B cell (primary cell): Measurements from ENCODE around the gene GDAP1L1. TPM values are rescaled to one million over a fixed set of nuclear protein-coding genes. Genes with fewer than 3 reads are reported as not detected.

Experiments
- ATAC-seq: fragments of 200-7000 bp; cut with Tn5 transposase; one replicate; pipeline ENCODE4 v1.10.0; 2021; ENCODE audit warnings: low read depth, mild to moderate bottlenecking, moderate number of reproducible peaks, moderate library complexity
- CTCF ChIA-PET: fragments of 350-600 bp; sonication (Branson Sonifier 250); formaldehyde crosslinking; loops from one replicate; lab custom pipeline; 2021; ENCODE audit warnings: antibody characterized with exemption, inconsistent platforms; lab: Charles Lee
- POLR2A ChIA-PET: fragments of 350-600 bp; sonication (Branson Sonifier 250); formaldehyde crosslinking; loops from one replicate; lab custom pipeline; 2021; ENCODE audit warnings: antibody characterized with exemption; lab: Charles Lee
- DNase-seq: peaks from one replicate; pipeline ENCODE4 v3.0.0; 2013
- H2AFZ ChIP-seq: 2 replicates; pipeline ENCODE4 v1.6.1; 2012; ENCODE audit warnings: mild to moderate bottlenecking, low read depth, low read length; ENCODE audit not compliant: insufficient read depth, poor library complexity, severe bottlenecking
- H3K27ac ChIP-seq, 2 donors: 1 replicate in 1 of 2; 2 replicates in 1 of 2; pipeline ENCODE4 v1.5.1; 2012 to 2013; ENCODE audit warnings: low read length in 2 of 2, mild to moderate bottlenecking in 2 of 2, moderate library complexity in 1 of 2
- H3K27me3 ChIP-seq, 4 experiments: fragments of 200-600 bp in 1 of 4; sonication (generic) in 1 of 4; replicated peaks in 1 of 4; 1 replicate in 2 of 4; 2 replicates in 2 of 4; pipeline versions ENCODE4 v1.6.1 to v1.7.0; 2013 to 2016; ENCODE audit warnings: low read length in 3 of 4, mild to moderate bottlenecking in 2 of 4, mixed read lengths in 1 of 4, moderate library complexity in 1 of 4; ENCODE audit not compliant: insufficient read depth in 4 of 4, control insufficient read depth in 3 of 4; ENCODE audit errors: control extremely low read depth in 1 of 4
- H3K36me3 ChIP-seq, 2 experiments: replicated peaks in 1 of 2; 1 replicate in 1 of 2; 2 replicates in 1 of 2; pipeline versions ENCODE4 v1.6.1 to v1.7.1; 2013; ENCODE audit warnings: low read length in 1 of 2; ENCODE audit not compliant: insufficient read depth in 2 of 2, control insufficient read depth in 1 of 2; ENCODE audit errors: control extremely low read depth in 1 of 2, extremely low read depth in 1 of 2
- H3K4me1 ChIP-seq, 2 donors: fragments of 200-600 bp in 1 of 2; sonication (generic) in 1 of 2; 1 replicate in 1 of 2; 2 replicates in 1 of 2; pipeline versions ENCODE4 v1.5.1 to v1.6.1; 2013 to 2017; ENCODE audit warnings: low read length in 2 of 2; ENCODE audit not compliant: control insufficient read depth in 2 of 2, insufficient read depth in 2 of 2
- H3K4me2 ChIP-seq: replicated peaks from 2 replicates; pipeline ENCODE3; 2012; ENCODE audit warnings: mild to moderate bottlenecking, low read depth, low read length; ENCODE audit not compliant: poor library complexity, severe bottlenecking
- H3K4me3 ChIP-seq, 5 experiments: fragments of 200-600 bp in 1 of 5; sonication (generic) in 1 of 5; 1 replicate in 3 of 5; 2 replicates in 2 of 5; pipeline versions ENCODE4 v1.5.1 to v1.7.0; 2011 to 2016; ENCODE audit warnings: low read length in 4 of 5, mild to moderate bottlenecking in 4 of 5, low read depth in 2 of 5, control low read depth in 1 of 5, moderate library complexity in 1 of 5; ENCODE audit not compliant: insufficient read depth in 1 of 5; ENCODE audit errors: control extremely low read depth in 1 of 5, extremely low read depth in 1 of 5
- H3K79me2 ChIP-seq: fragments of 200-600 bp; sonication (generic); one replicate; pipeline ENCODE4 v1.6.0; 2016; ENCODE audit warnings: low read length; ENCODE audit not compliant: control insufficient read depth, insufficient read depth
- H3K9ac ChIP-seq: fragments of 200-600 bp; sonication (generic); 2 replicates; pipeline ENCODE4 v1.6.1; 2017; ENCODE audit warnings: mild to moderate bottlenecking, low read length, moderate library complexity
- H3K9me3 ChIP-seq, 3 donors: one replicate each; pipeline versions ENCODE4 v1.6.1 to v1.7.1; 2013; ENCODE audit warnings: low read length in 2 of 3; ENCODE audit not compliant: control insufficient read depth in 2 of 3, insufficient read depth in 1 of 3; ENCODE audit errors: control extremely low read depth in 1 of 3
- H4K20me1 ChIP-seq: 2 replicates; pipeline ENCODE4 v1.6.0; 2012; ENCODE audit warnings: mild to moderate bottlenecking, low read length; ENCODE audit not compliant: insufficient read depth, control insufficient read depth, poor library complexity, severe bottlenecking
- H3K27ac Mint-ChIP-seq: one replicate; pipeline ENCODE4 v1.8.0; 2021; ENCODE audit warnings: mixed read lengths
- H3K27me3 Mint-ChIP-seq: one replicate; pipeline ENCODE4 v1.8.0; 2021; ENCODE audit warnings: mixed read lengths
- H3K4me1 Mint-ChIP-seq: one replicate; pipeline ENCODE4 v1.8.0; 2021; ENCODE audit warnings: mixed read lengths
- H3K4me3 Mint-ChIP-seq: one replicate; pipeline ENCODE4 v1.8.0; 2021; ENCODE audit warnings: mixed read lengths
- H3K9me3 Mint-ChIP-seq: one replicate; pipeline ENCODE4 v1.8.0; 2022; ENCODE audit warnings: mixed read lengths; ENCODE audit not compliant: insufficient read depth
- CTCF ChIP-seq: fragments of 200-600 bp; IDR thresholded peaks from one replicate; pipeline ENCODE4 v1.8.0; 2022; ENCODE audit warnings: antibody characterized with exemption, mild to moderate bottlenecking
- EZH2 ChIP-seq: IDR thresholded peaks from 2 replicates; pipeline ENCODE4 v1.6.1; 2012; ENCODE audit warnings: borderline replicate concordance, low read depth, mild to moderate bottlenecking, moderate library complexity, low read length; ENCODE audit not compliant: insufficient read depth, poor library complexity, severe bottlenecking
- WGBS: methylation state at CpG from one replicate; pipeline ENCODE4 v1.1.5; 2013; ENCODE audit warnings: missing lambda C conversion rate; ENCODE audit not compliant: insufficient coverage; 5-methylcytosine and 5-hydroxymethylcytosine counted together
- intact Hi-C: fragments of 100-400 bp; cut with micrococcal nuclease; formaldehyde crosslinking; loops from one replicate; pipeline ENCODE4 v1.10.0; 2022
- polyA plus RNA-seq: library from polyadenylated mRNA; depleted of rRNA; stranded (reverse); fragments of >200 nt; gene quantifications from 2 replicates; pipeline ENCODE4 v1.2.3, GENCODE V29; 2012
- total RNA-seq, 2 donors: library from RNA; stranded (reverse); fragments of 120-200 nt in 1 of 2; gene quantifications; 1 replicate in 1 of 2; 2 replicates in 1 of 2; pipeline versions ENCODE4 v1.2.3 to v1.2.4, GENCODE V29; 2013 to 2022

Gene GDAP1L1
- total and polyA plus RNA-seq, 2 donors (not counting 1 experiment from before 2014, with no cell fraction given), result not detected

DNA sequence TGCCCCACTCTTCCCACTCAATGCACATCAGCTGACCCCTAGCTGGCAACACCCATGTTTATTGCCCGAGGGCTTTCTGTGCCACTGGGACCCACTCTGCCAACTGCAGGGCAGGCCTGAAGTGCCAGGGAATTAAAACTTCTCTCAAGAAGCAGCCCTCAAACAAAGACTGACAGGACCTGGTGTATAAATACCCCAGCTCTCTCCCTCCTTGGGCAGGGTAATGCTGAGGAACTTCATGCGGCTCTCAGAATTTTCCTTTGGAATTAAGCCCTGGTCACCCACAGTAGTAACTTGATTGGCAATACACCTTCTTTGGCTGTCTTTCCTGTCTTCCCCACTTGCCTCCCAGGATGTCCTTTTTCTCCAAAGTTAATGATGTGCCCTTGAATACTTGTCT, 5.3 kb upstream of the GDAP1L1 start:
- POLR2A ChIA-PET, result no interaction called here
- WGBS, result 92% methylated on average over 2 of the region's 2 CpGs
- no peaks in the 10 kb centered on the region for H4K20me1 ChIP-seq
- TF ChIP-seq CTCF, result no peak
- no peak for TF ChIP-seq EZH2
- no peaks in the 10 kb centered on the region for H3K79me2 ChIP-seq
- no peak overlapping the region for H2AFZ ChIP-seq
- no peak overlapping the region for H3K4me3 ChIP-seq
- H3K4me3 Mint-ChIP-seq, result no peak overlapping the region
- H3K27me3 Mint-ChIP-seq, result peaks cover 44% of the 10 kb centered on the region
- H3K4me1 ChIP-seq, result no peaks in the 10 kb centered on the region
- no peaks in the 10 kb centered on the region for H3K9me3 Mint-ChIP-seq
- no peak overlapping the region for H3K4me2 ChIP-seq
- DNase-seq (no peak), ATAC-seq (no peak)
- no peak overlapping the region for H3K27ac ChIP-seq
- no peaks in the 10 kb centered on the region for H3K36me3 ChIP-seq
- H3K27me3 ChIP-seq, result peaks cover 0 to 8% (median under 1%) of the 10 kb centered on the region in 4 experiments
- intact Hi-C loops, result no loop called here
- H3K9me3 ChIP-seq, result peaks cover 0 to 19% (median 0%) of the 10 kb centered on the region in 3 donors
- peaks cover 2% of the 10 kb centered on the region for H3K4me1 Mint-ChIP-seq
- no peak overlapping the region for H3K27ac Mint-ChIP-seq
- no peak overlapping the region for H3K9ac ChIP-seq
- CTCF ChIA-PET, result no interaction called here

DNA sequence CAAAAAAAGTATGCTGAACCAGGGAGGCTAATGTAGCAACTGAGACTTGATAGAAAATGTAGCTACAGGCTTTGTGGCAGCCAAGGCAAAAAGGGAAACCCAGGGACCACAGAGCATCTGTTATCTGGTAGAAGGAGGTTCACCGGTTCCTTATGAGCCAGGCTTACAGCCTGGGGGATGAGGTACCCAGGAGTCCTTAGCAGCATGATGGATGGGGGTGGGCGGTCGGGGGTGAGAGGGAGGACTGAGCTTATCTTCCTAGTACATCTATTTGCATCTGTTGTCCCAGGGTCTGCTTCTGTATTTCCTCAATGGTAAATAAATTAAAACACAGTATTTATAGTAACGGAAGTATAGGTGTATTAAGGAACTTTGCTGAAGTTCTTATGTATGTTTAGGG, 1.1 kb upstream of the GDAP1L1 start:
- Mint-ChIP-seq H3K9me3 (no peaks in the 10 kb centered on the region), H3K27me3 (peaks cover 54% of the 10 kb centered on the region), H3K4me3 (no peak overlapping the region), H3K4me1 (peaks cover 3% of the 10 kb centered on the region), H3K27ac (no peak overlapping the region)
- no peak for ATAC-seq
- Histone ChIP-seq H3K36me3 (no peaks in the 10 kb centered on the region), H2AFZ (no peak overlapping the region), H4K20me1 (no peaks in the 10 kb centered on the region), H3K4me2 (no peak overlapping the region), H3K4me1 (no peaks in the 10 kb centered on the region), H3K4me3 (no peak overlapping the region), H3K79me2 (no peaks in the 10 kb centered on the region), H3K27me3 (peaks cover 0 to 34% (median 12%) of the 10 kb centered on the region in 4 experiments), H3K9ac (no peak overlapping the region), H3K9me3 (peaks cover 0 to 13% (median 0%) of the 10 kb centered on the region in 3 donors), H3K27ac (no peak overlapping the region)
- WGBS, result 83% methylated on average over 3 of the region's 4 CpGs
- intact Hi-C loops, result no loop called here
- DNase-seq, result no peak
- ChIA-PET CTCF (interaction anchor here (1.2 kb wide), 1 partner anchor 17 kb away, joined by 3 read pairs; no protein-coding TSS in a partner anchor), POLR2A (no interaction called here)
- no peak for TF ChIP-seq CTCF
- no peak for TF ChIP-seq EZH2
